GM21825 (cell line): Measurements from ENCODE around the gene ZNF579.
"Not testable (repeated sequence)": the region's sequence is repeated elsewhere in the genome, so short reads cannot be mapped to it uniquely, and the experiment has no call there.

Source experiments
- ATAC-seq: cut with Tn5 transposase; IDR thresholded peaks from one replicate; pipeline ENCODE4 v1.9.1; 2021; ENCODE audit warnings: mild to moderate bottlenecking, moderate library complexity; ENCODE audit not compliant: unreplicated experiment

Gene ZNF579

GRCh38 chr19:55542292-55542855, 38.3 kb downstream of the ZNF579 start:
- ATAC-seq: no peak

DNA sequence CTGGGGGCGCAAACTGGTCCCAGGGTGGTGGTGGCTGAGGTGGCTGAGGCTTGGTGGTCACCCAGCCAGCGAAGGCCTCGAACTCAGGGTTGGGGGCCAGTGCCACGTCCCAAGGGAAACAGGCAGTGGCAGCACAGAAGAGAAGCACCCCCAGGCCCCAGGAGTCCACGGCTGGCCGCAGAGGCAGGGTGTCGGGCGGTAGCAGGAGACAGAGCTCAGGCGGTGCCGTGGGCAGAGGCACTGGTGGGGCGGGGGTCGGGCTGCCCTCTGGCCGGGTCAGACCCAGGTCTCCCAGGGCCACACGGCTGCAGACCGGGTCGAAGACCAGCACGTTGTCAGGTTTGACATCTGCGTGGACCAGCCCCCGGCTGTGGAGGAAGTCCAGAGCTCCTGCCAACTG, 39.6 kb downstream of the ZNF579 start:
- no peak for ATAC-seq

- no peak for ATAC-seq
These were observed 40.0 kb downstream of the ZNF579 start for GRCh38 chr19:55540619-55541018.

GRCh38 chr19:55539090-55539984, 41.3 kb downstream of the ZNF579 start:
- no peak for ATAC-seq

- ATAC-seq: no peak
These were observed 42.5 kb downstream of the ZNF579 start for GRCh38 chr19:55538132-55538531.

DNA sequence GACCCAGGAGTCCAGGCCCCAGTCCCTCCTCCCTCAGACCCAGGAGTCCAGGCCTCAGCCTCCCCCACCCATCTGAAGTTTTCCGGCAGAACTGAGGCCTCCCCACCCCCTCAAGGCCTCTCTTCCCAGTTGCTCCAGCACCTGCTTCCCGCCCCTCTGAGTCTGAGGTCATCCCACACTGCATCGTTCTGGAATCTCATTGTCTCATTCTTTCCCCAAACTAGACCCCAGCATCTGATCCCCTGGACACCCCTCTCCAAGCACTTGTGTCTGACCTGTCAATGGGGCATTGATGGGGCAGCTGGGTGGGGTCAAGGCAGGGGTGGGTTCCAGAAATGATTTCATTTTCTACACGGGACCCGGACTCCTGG, 42.9 kb downstream of the ZNF579 start:
- ATAC-seq: no peak

DNA sequence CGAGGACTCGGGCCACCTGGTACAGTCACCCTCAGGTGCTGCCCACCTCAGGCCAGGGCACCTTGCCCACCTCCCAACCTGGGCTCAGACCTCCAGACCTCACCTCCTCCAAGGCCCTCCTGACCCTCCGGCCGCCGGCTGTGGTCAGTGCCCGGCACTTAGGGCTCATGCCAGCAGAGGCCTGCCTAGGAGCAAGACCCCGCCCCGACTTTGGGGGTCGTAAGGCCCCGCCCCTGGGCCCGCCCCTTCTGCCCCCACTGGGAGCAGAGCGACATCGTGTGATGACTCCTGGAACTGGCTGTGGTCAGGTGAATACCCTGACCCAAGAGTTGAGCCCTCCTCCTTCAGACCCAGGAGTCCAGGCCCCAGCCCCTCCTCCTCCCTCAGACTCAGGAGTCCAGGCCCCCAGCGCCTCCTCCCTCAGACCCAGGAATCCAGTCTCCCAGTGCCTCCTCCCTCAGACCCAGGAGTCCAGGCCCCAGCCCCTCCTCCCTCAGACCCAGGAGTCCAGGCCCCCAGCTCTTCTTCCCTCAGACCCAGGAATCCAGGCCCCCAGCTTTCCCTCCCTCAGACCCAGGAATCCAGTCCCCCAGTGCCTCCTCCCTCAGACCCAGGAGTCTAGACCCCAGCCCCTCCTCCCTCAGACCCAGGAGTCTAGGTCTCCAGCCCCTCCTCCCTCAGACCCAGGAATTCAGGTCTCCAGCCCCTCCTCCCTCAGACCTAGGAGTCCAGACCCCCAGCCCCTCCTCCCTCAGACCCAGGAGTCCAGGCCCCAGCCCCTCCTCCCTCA, 43.5 kb downstream of the ZNF579 start, which contains the start of gene SBK2:
Gene SBK2, minus strand, starts transcription at position 183 of the 790 bp plus-strand sequence. CDS start 839 bp downstream, outside the sequence.
- ATAC-seq: no peak

GRCh38 chr19:55536366-55536765, 44.3 kb downstream of the ZNF579 start:
- ATAC-seq: no peak

DNA sequence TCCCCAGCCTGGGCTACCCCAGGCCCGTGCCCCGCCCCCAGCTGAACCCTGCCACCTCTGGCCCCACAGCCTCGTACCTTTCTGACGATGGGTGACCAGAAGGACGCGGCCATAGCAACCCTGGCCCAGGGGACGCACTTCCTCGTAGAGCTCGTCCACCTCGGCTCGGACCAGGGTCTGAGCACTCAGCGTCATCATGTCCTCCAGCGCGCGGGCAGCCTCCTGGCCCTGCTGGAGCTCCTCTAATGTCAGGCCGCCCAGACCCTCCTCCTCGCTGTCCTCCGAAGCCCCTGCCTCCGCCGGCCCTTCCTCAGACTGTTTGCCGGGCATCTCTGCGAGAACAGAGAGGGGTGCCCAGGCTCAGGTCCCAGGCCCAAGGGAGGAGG, 44.7 kb downstream of the ZNF579 start:
- no peak for ATAC-seq

- ATAC-seq: no peak
These were observed 45.3 kb downstream of the ZNF579 start for GRCh38 chr19:55535173-55535964.

DNA sequence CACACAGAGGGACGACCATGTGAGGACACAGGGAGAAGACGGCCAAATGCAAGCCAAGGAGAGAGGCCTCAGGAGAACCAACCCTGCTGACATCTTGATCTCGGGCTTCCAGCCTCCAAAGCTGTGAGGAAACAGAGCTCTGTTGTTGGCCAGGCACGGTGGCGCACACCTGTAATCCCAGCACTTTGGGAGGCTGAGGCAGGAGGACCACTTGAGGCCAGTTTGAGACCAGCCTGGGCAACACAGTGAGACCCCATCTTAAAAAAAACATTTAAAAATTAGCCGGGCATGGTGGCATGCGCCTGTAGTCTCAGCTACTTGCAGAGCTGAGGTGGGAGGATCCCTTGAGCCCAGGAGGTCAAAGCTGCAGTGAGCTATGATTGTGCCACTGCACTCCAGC, 46.4 kb downstream of the ZNF579 start:
- ATAC-seq: not testable (repeated sequence)

DNA sequence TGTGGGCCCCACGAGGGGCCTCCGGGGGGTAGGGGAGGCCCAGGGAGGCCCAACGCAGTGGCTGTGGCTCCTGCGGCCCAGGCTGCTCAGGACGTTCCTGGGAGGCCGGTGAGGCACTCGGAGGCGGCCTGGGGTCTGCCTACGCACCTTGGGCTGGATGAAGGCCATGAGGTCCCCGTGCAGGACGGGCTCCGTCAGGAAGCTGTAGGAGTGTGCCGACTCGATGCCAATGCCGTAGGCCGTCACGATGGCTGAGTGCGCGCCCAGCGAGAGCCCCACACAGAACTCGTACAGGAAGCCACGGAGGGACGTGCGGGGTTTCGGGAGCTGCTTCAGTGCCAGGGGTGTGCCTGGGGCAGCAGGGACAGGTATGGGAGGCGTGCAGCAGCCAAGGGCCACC, 49.7 kb downstream of the ZNF579 start:
- no peak for ATAC-seq

- ATAC-seq: no peak
These were observed 50.9 kb downstream of the ZNF579 start for GRCh38 chr19:55529636-55530234.

- no peak for ATAC-seq
These were observed 52.4 kb downstream of the ZNF579 start for GRCh38 chr19:55528030-55528803.

DNA sequence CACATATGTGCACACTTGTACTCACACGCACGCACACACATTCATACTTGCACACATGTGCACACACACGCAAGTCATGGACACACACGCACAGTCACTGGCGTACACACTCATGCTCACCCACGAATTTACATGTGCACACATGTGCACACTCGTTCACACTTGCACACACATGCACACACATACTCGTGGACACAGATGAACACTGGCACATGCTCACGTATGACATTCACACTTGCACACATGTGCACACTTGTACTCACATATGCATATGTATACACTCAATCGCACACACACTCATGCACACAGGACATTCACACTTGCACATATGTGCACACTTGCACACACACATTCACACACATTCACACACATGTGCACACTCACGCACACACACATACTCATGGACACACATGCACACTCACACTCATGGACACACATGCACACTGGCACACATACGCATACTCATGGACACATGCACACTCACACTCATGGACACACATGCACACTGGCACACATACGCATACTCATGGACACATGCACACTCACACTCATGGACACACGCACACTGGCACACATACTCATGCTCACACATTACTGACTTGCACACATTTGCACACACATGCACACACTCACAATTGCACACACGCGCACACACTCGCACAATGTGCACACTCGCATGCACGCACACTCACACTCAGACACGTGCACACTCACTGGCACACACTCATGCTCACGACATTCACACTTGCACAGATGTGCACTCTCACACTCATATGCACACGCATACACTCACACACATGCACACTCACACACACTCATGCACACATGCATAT, 53.2 kb downstream of the ZNF579 start:
- no peak for ATAC-seq
